Liver (tissue), 3 donors: Measurements from ENCODE around the gene DIP2C.

Experiments used
- FOXA1 ChIP-seq: IDR thresholded peaks from 2 replicates; pipeline ENCODE4 v1.6.1; 2016; ENCODE audit warnings: antibody characterized with exemption
- JUND ChIP-seq, 2 donors: IDR thresholded peaks; 2 replicates each; pipeline ENCODE4 v1.6.1; 2016; ENCODE audit warnings: antibody characterized with exemption in 2 of 2
- RAD21 ChIP-seq, 2 donors: IDR thresholded peaks; 2 replicates each; pipeline ENCODE4 v1.6.1; 2016; ENCODE audit warnings: antibody characterized with exemption in 2 of 2, mild to moderate bottlenecking in 2 of 2
- SP1 ChIP-seq: IDR thresholded peaks from 2 replicates; pipeline ENCODE4 v1.6.1; 2018; ENCODE audit warnings: antibody characterized with exemption, mild to moderate bottlenecking
- TAF1 ChIP-seq: conservative IDR thresholded peaks from 2 replicates; pipeline ENCODE4 v1.6.1; 2016; ENCODE audit warnings: antibody characterized with exemption, mild to moderate bottlenecking
- TF ChIP-seq, protein P1 (sequence below): fragments of 150-350 bp; IDR thresholded peaks from 2 replicates; pipeline ENCODE4 v1.5.1; 2017; ENCODE audit warnings: improper control_type of control experiment, low read depth, low read length; ENCODE audit not compliant: missing input control
- TF ChIP-seq, protein P2 (sequence below): IDR thresholded peaks from 2 replicates; pipeline ENCODE4 v1.6.1; 2016; ENCODE audit warnings: antibody characterized with exemption, mild to moderate bottlenecking
- donor health status: healthy.
- donor health status: healthy.

DNA sequence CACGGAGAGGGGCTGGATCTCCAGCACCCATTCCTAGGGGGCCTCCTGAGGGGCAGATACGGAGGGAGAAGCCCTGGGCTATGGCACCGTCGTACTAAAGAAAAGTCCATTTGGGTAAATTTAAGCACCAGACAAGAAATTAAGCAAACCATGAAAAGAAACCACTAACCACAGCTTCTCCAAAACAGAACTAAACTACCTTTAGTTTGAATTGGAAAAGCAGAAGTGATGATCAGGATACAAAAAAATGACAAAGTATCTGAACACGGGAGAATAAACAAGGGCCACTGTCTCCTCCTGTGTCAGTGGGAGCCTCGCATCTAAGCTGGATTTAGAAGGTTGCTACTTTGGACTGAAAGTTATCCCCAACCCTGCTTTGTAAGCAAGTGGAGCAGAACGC lies 69.1 kb downstream of the DIP2C start:
- no peak for TF ChIP-seq JUND (IDR thresholded peaks at IDR 0.05)
- TF ChIP-seq, protein P1, sequence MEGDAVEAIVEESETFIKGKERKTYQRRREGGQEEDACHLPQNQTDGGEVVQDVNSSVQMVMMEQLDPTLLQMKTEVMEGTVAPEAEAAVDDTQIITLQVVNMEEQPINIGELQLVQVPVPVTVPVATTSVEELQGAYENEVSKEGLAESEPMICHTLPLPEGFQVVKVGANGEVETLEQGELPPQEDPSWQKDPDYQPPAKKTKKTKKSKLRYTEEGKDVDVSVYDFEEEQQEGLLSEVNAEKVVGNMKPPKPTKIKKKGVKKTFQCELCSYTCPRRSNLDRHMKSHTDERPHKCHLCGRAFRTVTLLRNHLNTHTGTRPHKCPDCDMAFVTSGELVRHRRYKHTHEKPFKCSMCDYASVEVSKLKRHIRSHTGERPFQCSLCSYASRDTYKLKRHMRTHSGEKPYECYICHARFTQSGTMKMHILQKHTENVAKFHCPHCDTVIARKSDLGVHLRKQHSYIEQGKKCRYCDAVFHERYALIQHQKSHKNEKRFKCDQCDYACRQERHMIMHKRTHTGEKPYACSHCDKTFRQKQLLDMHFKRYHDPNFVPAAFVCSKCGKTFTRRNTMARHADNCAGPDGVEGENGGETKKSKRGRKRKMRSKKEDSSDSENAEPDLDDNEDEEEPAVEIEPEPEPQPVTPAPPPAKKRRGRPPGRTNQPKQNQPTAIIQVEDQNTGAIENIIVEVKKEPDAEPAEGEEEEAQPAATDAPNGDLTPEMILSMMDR: no peak
- TF ChIP-seq RAD21 (IDR thresholded peaks at IDR 0.05): no peak
- TF ChIP-seq TAF1: no peak
- TF ChIP-seq SP1: no peak
- TF ChIP-seq, protein P2, sequence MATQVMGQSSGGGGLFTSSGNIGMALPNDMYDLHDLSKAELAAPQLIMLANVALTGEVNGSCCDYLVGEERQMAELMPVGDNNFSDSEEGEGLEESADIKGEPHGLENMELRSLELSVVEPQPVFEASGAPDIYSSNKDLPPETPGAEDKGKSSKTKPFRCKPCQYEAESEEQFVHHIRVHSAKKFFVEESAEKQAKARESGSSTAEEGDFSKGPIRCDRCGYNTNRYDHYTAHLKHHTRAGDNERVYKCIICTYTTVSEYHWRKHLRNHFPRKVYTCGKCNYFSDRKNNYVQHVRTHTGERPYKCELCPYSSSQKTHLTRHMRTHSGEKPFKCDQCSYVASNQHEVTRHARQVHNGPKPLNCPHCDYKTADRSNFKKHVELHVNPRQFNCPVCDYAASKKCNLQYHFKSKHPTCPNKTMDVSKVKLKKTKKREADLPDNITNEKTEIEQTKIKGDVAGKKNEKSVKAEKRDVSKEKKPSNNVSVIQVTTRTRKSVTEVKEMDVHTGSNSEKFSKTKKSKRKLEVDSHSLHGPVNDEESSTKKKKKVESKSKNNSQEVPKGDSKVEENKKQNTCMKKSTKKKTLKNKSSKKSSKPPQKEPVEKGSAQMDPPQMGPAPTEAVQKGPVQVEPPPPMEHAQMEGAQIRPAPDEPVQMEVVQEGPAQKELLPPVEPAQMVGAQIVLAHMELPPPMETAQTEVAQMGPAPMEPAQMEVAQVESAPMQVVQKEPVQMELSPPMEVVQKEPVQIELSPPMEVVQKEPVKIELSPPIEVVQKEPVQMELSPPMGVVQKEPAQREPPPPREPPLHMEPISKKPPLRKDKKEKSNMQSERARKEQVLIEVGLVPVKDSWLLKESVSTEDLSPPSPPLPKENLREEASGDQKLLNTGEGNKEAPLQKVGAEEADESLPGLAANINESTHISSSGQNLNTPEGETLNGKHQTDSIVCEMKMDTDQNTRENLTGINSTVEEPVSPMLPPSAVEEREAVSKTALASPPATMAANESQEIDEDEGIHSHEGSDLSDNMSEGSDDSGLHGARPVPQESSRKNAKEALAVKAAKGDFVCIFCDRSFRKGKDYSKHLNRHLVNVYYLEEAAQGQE: no peak
- TF ChIP-seq FOXA1: no peak
